ENCODE results near the gene NKTR. TPM values are rescaled to one million over a fixed set of nuclear protein-coding genes. Genes with fewer than 3 reads are reported as not detected.
A peak's percentile ranks its signal among the peaks of the same experiment; 100 is the strongest.

NKTR gene
- total RNA-seq, 1 donor from 2014 or later, result 92.1 TPM

- intact Hi-C loops (cut with DNase I), result no loop called here
- H3K27ac ChIP-seq, result peak overlapping the region; percentile 88
- peaks cover 41% of the 10 kb centered on the region for H3K4me1 ChIP-seq
- H3K9me3 ChIP-seq, result no peaks in the 10 kb centered on the region
- DNase-seq (peak; percentile 82), ATAC-seq (peak; percentile 72)
- no peaks in the 10 kb centered on the region for H3K27me3 ChIP-seq
- peaks cover 3% of the 10 kb centered on the region for H3K36me3 ChIP-seq
- TF ChIP-seq CTCF (IDR thresholded peaks at IDR 0.05), result no peak
- peak overlapping the region; percentile 87 for H3K4me3 ChIP-seq
These were observed 54.1 kb downstream of the NKTR start for GRCh38 chr3:42654331-42655201.

DNA sequence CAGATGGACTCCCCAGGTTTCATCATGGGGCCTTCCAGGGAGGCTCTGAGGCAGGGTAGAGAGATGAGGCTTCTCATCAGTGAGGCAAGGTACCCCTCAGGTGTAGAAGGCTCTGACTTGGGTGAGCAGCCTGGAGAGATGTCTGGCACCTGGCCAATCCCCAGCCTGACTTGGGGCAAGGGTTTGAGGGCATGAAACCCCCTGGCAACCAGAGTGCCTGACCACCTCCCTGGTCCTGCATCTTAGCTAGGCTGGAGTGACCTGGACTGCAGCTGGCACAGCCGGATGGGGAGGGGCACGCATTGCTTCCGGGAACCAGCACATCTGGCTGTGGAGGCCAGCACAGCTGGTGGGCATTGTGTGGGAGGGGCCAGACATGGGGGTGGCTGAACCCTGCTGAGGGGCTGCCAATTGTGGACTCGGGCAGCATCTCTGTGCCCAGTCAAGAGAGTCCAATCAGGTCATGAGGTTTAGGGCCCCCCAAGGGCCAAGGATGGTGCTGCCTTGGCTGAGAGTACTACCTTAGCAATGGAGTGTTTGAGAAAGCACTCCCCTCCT lies 54.9 kb downstream of the NKTR start:
- no peaks in the 10 kb centered on the region for H3K27me3 ChIP-seq
- H3K27ac ChIP-seq, result peak overlapping the region; percentile 88
- H3K4me3 ChIP-seq, result peak overlapping the region; percentile 87
- ATAC-seq (no peak), DNase-seq (peak; percentile 68)
- H3K4me1 ChIP-seq, result peaks cover 41% of the 10 kb centered on the region
- intact Hi-C loops (cut with DNase I), result no loop called here
- H3K36me3 ChIP-seq, result peaks cover 9% of the 10 kb centered on the region
- no peak for TF ChIP-seq CTCF (IDR thresholded peaks at IDR 0.05)
- H3K9me3 ChIP-seq, result no peaks in the 10 kb centered on the region

DNA sequence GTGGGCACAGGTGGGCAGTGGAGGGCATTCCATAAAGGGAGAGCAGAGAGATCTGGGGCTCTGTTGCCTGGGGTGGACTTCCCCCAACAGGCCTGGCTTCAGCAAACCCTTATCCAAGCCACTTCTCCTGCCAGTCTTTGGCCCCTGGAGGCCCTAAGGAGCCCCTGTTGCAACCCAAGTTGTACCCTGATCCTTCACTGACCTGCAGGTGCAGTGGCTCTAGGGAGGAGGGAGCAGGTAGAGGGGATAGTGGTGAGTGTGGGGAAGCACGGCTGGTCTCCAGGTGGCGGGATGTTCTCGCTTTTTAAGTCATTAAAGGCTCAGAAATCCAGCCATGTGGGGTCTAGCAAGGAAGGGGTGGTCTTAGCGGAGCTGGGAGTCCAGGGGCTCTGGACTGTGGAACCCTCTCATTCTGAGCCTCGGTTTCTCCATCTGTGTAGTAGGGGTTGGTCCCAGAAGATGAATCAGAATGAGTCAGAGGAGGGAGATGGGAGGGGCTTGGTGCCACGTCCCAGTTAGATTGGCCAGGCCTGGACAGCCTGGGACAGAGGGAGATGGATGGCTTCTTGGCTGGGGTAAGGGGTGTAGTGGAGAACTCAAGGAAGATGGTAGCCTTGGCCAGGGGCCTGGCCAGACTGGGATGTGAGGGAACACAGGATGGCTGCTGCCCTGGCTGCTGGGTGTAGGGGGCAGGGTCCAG lies 55.6 kb downstream of the NKTR start:
- no peak for DNase-seq
- intact Hi-C loops (cut with DNase I), result no loop called here
- H3K4me1 ChIP-seq, result peaks cover 38% of the 10 kb centered on the region
- H3K27me3 ChIP-seq, result no peaks in the 10 kb centered on the region
- no peaks in the 10 kb centered on the region for H3K9me3 ChIP-seq
- H3K36me3 ChIP-seq, result peaks cover 9% of the 10 kb centered on the region
- no peak for ATAC-seq
- H3K27ac ChIP-seq, result peak overlapping the region; percentile 88
- no peak overlapping the region for H3K4me3 ChIP-seq
- no peak for TF ChIP-seq CTCF (IDR thresholded peaks at IDR 0.05)

- ATAC-seq (no peak), DNase-seq (no peak)
- Histone ChIP-seq H3K4me1 (peaks cover 30% of the 10 kb centered on the region), H3K36me3 (peaks cover 9% of the 10 kb centered on the region), H3K9me3 (no peaks in the 10 kb centered on the region), H3K4me3 (no peak overlapping the region), H3K27me3 (no peaks in the 10 kb centered on the region), H3K27ac (no peak overlapping the region)
- no peak for TF ChIP-seq CTCF (IDR thresholded peaks at IDR 0.05)
- intact Hi-C loops (cut with DNase I), result no loop called here
These were observed 56.5 kb downstream of the NKTR start for GRCh38 chr3:42656680-42657610.

DNA sequence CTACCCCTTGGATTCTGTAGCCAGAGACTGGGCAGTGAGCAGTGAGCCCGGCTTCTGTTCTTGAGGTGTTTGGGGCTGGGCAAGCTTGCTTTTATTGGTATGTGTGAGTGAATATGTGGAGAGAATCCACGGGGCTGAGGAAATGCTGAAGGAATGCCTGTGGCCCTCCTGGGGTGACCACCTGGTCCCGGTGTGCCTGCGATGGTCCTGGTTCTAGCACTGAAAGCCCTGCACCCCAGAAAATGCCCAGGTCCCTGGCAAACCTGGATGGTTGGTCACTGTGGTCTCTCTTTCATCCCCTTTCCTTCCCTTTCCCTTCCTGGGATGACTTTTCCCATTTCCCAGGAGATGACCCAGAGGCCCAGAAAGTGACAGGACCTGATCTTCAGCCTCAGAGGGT lies 57.2 kb downstream of the NKTR start:
- no peaks in the 10 kb centered on the region for H3K9me3 ChIP-seq
- H3K36me3 ChIP-seq, result peaks cover 9% of the 10 kb centered on the region
- no peak overlapping the region for H3K27ac ChIP-seq
- intact Hi-C loops (cut with DNase I), result no loop called here
- DNase-seq (no peak), ATAC-seq (no peak)
- TF ChIP-seq CTCF (IDR thresholded peaks at IDR 0.05), result no peak
- H3K4me3 ChIP-seq, result no peak overlapping the region
- peaks cover 22% of the 10 kb centered on the region for H3K4me1 ChIP-seq
- H3K27me3 ChIP-seq, result no peaks in the 10 kb centered on the region
